ENCODE data around the gene AAMP. TPM values are rescaled to one million over a fixed set of nuclear protein-coding genes. Genes with fewer than 3 reads are reported as not detected.
"Not testable (repeated sequence)": the region's sequence is repeated elsewhere in the genome, so short reads cannot be mapped to it uniquely, and the experiment has no call there.

The AAMP gene
- total RNA-seq, 1 experiment from 2014 or later = 125 TPM

DNA sequence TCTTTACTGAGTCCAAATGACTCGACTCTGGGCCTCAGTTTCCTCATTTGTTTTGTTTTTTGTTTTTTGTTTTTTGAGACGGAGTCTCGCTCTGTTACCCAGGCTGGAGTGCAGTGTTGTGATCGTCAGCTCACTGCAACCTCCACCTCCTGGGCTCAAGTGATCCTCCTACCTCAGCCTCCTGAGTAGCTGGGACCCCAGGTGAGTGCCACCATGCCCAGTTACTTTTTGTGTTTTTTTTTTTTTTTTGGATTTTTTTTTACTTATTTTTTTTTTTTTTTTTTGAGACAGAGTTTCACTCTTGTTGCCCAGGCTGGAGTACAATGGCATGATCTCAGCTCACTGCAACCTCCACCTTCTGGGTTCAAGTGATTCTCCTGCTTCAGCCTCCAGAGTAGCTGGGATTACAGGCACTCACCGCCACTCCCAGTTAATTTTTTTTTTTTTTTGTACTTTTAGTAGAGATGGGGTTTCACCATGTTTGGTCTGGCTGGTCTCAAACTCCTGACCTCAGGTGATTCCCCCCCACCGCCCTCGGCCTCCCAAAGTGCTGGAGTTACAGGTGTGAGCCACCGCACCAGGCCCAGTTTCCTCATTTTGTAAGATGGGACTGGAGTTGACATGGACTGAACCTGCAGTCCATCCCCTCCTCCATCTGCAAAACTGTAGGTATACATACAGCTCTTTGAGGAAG is 3.4 kb upstream of the AAMP start:
- H3K27me3 Mint-ChIP-seq (ENCODE audit: low read depth); H3K9me3 Mint-ChIP-seq; H3K27ac Mint-ChIP-seq; ATAC-seq; POLR2A ChIA-PET; DNase-seq (ENCODE audit: low spot score); H3K4me3 Mint-ChIP-seq: not testable (repeated sequence)
- peaks cover 26% of the 10 kb centered on the region for H3K36me3 Mint-ChIP-seq
- peaks cover 19% of the 10 kb centered on the region for H3K4me1 Mint-ChIP-seq
- CTCF ChIA-PET = interaction anchor here (0.6 to 4.4 kb wide), 13 partner anchors 10 to 1638 kb away, joined by 3 to 52 read pairs (median 4); partner anchors contain the start of genes CATIP and TMBIM1

DNA sequence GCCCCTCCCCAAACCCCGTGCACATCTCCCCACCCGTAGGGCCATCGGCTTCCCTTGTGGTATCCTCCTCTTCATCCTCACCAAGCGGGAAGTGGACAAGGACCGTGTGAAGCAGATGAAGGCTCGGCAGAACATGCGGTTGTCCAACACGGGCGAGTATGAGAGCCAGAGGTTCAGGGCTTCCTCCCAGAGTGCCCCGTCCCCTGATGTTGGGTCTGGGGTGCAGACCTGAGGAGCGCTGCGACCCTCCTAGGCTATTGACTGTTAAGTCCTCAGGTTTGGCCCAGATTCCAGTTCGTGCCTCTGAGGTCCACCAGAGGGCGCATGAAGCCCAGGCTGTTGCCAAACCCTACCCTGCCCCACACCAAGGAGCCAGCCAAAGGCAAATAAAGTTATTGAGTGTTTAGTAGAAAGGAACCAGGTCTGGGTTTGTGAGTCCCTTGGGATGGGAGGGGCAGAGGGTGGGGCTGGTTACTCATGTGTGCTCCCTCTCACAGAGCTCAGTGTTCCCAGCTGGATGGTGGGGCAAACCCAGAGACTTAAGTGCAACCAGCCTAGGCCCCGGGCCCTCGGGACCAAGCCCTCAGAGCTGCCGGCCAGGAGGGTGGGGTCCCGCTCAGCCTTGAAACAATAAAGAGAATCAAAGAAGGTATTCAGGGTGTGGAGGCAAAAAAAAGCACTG is 2.7 kb upstream of the AAMP start:
- ChIA-PET POLR2A (no interaction called here), CTCF (interaction anchor here (0.6 to 4.4 kb wide), 18 partner anchors 9 to 1638 kb away, joined by 3 to 52 read pairs (median 4); partner anchors contain the start of genes CATIP, GPBAR1 and TMBIM1)
- no peaks in the 10 kb centered on the region for H3K9me3 Mint-ChIP-seq
- H3K4me1 Mint-ChIP-seq = peaks cover 19% of the 10 kb centered on the region
- H3K27ac Mint-ChIP-seq = no peak overlapping the region
- no peaks in the 10 kb centered on the region for H3K27me3 Mint-ChIP-seq (ENCODE audit: low read depth)
- DNase-seq (ENCODE audit: low spot score) = peak; percentile 88
- ATAC-seq = peak; percentile 30
- peaks cover 27% of the 10 kb centered on the region for H3K36me3 Mint-ChIP-seq
- TF ChIP-seq GABPB1 (CRISPR knock-in tag; IDR thresholded peaks at IDR 0.05) (peak; percentile 46; the same call in 1 of the 2 replicates), CTCF (IDR thresholded peaks at IDR 0.05) (peak; percentile 83), FOXJ3 (CRISPR knock-in tag; IDR thresholded peaks at IDR 0.05; ENCODE audit: borderline replicate concordance) (no peak)
- H3K4me3 Mint-ChIP-seq = peak overlapping the region; percentile 36

DNA sequence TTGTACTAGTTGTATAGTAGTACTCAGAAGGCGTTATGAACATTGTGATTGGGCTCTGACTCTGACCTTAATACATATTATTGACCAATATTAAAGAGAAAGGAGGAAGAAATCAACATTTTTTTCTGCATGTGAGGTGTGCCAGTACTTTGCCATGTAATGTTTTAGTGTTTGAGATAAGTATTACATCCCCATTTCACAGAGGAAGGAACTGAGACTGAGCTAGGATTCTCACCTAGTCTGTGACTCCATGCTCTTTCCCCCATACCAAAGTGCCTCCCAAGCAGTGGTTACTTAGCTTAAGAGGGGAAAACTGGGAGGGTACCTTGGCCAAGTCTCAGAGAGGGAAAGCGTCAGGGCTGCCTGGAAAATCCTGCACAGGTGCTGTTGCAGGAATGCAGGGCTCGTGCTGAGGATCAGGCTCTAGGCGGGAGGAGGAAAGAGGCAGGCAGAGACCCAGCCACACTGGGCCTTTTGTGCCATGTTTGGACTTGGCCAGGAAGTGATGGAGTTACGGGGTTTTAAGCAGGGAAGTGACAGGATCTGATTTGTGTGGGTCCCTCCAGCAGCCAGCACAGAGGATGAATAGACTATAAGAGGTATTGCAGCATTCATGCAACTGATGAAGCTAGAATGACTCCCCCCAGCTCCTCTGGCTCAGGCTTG is 2.1 kb upstream of the AAMP start:
- no peak for TF ChIP-seq TCF7 (CRISPR knock-in tag; IDR thresholded peaks at IDR 0.05; ENCODE audit: low read depth)
- TF ChIP-seq FOXK1 (CRISPR knock-in tag; IDR thresholded peaks at IDR 0.05) = no peak
- TF ChIP-seq GTF2I (CRISPR knock-in tag; conservative IDR thresholded peaks at IDR 0.05) = no peak
- TF ChIP-seq, protein P1, sequence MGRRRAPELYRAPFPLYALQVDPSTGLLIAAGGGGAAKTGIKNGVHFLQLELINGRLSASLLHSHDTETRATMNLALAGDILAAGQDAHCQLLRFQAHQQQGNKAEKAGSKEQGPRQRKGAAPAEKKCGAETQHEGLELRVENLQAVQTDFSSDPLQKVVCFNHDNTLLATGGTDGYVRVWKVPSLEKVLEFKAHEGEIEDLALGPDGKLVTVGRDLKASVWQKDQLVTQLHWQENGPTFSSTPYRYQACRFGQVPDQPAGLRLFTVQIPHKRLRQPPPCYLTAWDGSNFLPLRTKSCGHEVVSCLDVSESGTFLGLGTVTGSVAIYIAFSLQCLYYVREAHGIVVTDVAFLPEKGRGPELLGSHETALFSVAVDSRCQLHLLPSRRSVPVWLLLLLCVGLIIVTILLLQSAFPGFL (CRISPR knock-in tag; IDR thresholded peaks at IDR 0.05; ENCODE audit: borderline replicate concordance) = no peak
- TF ChIP-seq ZSCAN18 (CRISPR knock-in tag; IDR thresholded peaks at IDR 0.05) = no peak
- TF ChIP-seq ATF2 (CRISPR knock-in tag; IDR thresholded peaks at IDR 0.05; ENCODE audit: borderline replicate concordance, low read depth) = no peak
- no peak for TF ChIP-seq IRF1 (CRISPR knock-in tag; IDR thresholded peaks at IDR 0.05)
- TF ChIP-seq ELF4 (CRISPR knock-in tag; IDR thresholded peaks at IDR 0.05; ENCODE audit: low read depth) = no peak
- no peak for TF ChIP-seq GABPB1 (CRISPR knock-in tag; IDR thresholded peaks at IDR 0.05)
- Mint-ChIP-seq H3K27me3 (ENCODE audit: low read depth) (no peaks in the 10 kb centered on the region), H3K4me1 (peaks cover 19% of the 10 kb centered on the region), H3K9me3 (no peaks in the 10 kb centered on the region), H3K36me3 (peaks cover 31% of the 10 kb centered on the region), H3K4me3 (peak overlapping the region; percentile 84), H3K27ac (no peak overlapping the region)
- DNase-seq (ENCODE audit: low spot score) (no peak), ATAC-seq (no peak)
- CTCF ChIA-PET = interaction anchor here (0.9 to 4.4 kb wide), 9 partner anchors 11 to 626 kb away, joined by 3 to 52 read pairs (median 5); partner anchors contain the start of genes CATIP and GPBAR1
- POLR2A ChIA-PET = no interaction called here
